Liver (tissue), 3 donors: Measurements from ENCODE around the gene GPR32.

Source experiments
- CTCF ChIP-seq: fragments of 150-350 bp; IDR thresholded peaks from 2 replicates; pipeline ENCODE4 v1.5.1; 2017; ENCODE audit warnings: improper control_type of control experiment, low read depth, low read length; ENCODE audit not compliant: missing input control
- GABPA ChIP-seq, 2 donors: IDR thresholded peaks in 1 of 2; conservative IDR thresholded peaks in 1 of 2; 2 replicates each; pipeline ENCODE4 v1.6.1; 2016; ENCODE audit warnings: antibody characterized with exemption in 2 of 2, mild to moderate bottlenecking in 1 of 2, moderate library complexity in 1 of 2
- MAX ChIP-seq: IDR thresholded peaks from 2 replicates; pipeline ENCODE4 v1.6.1; 2016; ENCODE audit warnings: antibody characterized with exemption
- RAD21 ChIP-seq, 2 donors: IDR thresholded peaks; 2 replicates each; pipeline ENCODE4 v1.6.1; 2016; ENCODE audit warnings: antibody characterized with exemption in 2 of 2, mild to moderate bottlenecking in 2 of 2
- REST ChIP-seq: IDR thresholded peaks from 2 replicates; pipeline ENCODE4 v1.6.1; 2016; ENCODE audit warnings: antibody characterized with exemption, mild to moderate bottlenecking
- TAF1 ChIP-seq: conservative IDR thresholded peaks from 2 replicates; pipeline ENCODE4 v1.6.1; 2016; ENCODE audit warnings: antibody characterized with exemption, mild to moderate bottlenecking
- YY1 ChIP-seq: IDR thresholded peaks from 2 replicates; pipeline ENCODE4 v1.6.1; 2016; ENCODE audit warnings: antibody characterized with exemption, mild to moderate bottlenecking
- donor health status: healthy.
- donor health status: healthy.

GRCh38 chr19:50723069-50723468 lies 47.2 kb upstream of the GPR32 start, which contains the start of gene CLEC11A:
- TF ChIP-seq REST: no peak
- TF ChIP-seq RAD21 (IDR thresholded peaks at IDR 0.05): no peak
- no peak for TF ChIP-seq CTCF
- no peak for TF ChIP-seq MAX
- no peak for TF ChIP-seq GABPA (IDR thresholded peaks at IDR 0.05 in 1 of 2, conservative IDR thresholded peaks at IDR 0.05 in 1 of 2)
- no peak for TF ChIP-seq TAF1
- TF ChIP-seq YY1: no peak
